ENCODE results near the gene XXYLT1.

XXYLT1 gene

DNA sequence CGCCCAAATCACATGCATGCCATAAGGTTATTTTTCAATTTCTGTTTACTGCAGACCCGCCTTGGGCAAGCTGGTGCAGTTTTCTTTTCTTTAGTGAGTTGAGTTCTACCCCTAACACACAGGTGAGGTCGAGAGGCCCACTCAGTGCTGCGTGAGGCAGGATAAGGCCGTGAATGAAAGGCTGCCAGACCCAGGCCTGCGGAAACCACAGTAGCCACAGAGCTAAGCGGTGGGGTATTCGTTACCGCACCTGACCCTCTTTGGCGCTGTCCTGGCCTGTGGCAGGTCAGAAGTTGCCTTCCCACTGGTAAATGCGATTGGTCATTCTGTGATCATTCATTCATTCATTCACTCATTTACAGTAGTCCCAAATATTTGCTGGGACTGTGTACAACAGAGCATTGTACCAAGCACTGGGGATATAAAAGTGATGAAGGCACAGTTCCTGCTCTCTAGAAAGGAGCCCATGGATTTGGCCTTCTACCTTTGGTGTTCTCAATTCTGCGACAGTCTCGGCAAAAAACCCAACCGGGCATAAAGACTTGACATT is 144.8 kb downstream of the XXYLT1 start:
- no peak for DNase-seq

DNA sequence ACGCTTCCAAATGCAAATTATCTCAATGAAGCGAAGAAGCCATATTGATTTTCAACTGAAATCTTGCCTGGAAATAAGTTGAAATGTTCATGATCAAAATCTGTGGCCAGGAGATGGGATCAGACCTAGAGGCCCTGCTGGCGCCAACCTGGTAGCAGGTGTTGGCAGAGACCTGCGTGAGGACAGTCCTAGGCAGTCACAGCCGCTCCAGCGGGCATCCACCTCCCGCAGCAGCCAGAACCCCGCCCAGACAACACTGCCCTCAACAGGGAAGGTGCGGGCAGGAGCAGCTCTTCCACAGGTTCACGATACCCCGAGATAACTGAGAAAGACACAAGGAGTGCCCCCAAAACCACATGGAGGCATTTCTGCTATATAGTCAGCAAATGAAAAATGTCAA is 145.3 kb downstream of the XXYLT1 start:
- no peak for DNase-seq

DNA sequence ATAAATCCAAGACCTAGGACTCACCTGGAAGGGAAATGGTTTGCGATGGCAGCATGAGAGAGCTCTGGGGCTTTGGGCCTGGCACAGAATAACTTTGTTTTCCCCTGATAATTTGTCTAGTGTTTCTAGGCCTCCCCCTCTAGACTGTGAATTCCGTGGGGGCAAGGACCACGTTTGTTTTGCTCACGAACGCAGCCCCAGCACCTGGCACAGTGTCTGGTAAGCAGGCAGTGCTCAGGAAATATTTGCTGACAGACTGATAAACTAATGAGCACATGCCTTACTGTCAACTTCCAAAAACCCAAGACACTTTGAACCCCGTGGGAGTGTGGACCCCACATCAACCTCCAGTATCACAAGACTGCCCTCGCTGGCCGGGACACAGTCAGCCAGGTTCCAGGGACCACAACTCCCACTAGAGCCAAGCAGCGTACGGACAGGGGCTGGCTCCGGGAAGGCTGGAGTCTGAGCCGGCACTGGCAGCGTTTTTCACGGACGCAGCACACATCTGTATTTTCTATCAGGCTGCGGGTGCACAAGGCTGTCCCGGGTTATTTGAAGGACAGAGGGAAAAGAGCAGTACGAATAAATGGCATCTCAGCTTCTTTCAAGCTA is 146.5 kb downstream of the XXYLT1 start:
- no peak for DNase-seq

DNA sequence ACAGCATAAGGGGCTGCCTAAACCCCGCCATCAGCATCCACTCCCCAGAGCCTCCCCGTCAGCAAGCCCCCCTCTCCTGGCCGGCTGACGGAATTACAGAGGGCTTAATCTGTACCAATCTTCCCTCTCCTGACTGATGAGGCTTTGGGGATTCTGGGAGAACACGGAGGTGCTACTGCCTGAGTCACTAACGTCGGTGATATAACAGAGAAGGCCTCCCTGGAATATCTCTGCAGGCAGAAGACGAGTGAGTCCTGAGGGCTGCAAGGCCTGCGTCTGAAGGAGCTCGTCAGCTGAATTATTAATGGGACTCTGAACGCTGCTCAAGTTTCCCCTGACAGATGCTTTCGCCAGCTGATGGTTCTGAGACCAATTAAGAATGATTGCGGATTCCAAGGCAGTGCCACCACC is 147.7 kb downstream of the XXYLT1 start:
- DNase-seq, result no peak

DNA sequence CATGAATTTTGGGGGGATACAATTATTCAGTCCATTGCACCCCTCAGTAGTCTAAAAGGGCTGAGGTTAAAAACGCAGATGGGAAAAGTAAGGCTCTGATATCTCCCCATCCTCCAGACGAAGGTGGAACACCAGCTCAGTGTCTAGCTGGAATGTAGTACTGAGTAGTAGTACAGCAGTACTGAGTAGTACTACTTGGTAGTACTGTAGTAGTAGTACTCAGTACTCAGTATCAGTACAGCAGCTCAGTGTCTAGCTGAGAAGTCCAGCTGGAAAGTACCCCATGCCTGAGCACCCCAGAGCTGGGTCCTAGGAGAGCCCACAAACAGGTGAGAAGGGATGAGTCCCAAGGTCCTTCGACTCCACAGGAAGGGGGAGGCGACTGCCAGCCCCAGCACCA is 148.7 kb downstream of the XXYLT1 start:
- DNase-seq, result no peak

DNA sequence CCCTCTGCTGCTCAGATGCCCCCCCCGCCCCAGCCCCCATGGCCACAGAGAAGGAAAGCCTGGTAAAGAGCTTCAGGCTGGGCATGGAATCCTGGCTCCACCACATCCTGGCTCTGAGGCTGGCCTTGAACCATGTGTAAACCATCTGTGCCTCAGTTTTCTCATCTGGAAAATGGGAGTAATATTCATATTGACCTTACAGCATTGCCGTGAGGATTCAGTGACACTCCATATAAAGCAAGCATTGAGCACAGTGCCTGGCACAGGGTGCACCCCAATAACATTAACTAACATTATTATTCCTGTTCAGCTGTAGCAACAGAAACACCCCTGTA is 150.7 kb downstream of the XXYLT1 start:
- no peak for DNase-seq

DNA sequence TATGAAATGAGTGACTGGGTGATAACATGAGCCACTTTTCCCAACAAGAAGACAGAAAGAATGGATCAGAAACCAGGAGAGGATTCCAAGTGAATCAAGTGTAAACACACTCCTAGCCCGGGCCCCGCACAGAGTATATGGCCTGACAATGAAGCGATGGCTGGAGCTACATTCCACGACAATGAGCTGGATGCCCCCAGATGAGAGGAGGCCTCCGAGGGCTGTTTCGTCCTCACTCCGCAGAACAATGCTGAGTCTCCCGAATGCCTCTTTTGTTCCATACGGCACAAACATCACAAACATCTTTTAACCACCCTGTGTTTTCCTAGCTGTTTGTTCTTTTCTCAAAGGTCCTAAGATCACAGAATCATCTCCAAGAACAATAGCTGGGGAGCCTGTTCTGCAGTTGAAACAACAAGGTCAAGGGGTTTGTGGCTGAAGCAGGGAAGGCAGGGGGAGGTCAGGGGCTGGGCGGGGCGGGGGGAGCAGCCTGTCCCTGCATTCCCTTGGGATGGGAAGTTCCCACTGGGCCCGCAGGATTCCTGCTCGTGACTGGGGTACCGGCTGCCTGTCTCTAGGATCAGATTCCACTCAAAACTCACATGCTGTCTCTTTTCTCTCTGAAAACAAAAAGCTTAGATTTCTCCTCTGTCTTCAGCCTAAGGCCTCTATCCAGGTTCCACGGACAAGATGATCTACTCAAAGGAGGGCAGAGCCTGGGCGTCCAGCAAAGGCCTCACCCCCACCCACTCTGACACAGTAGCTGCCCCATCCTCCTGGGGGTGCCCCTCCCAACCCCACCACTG is 151.3 kb downstream of the XXYLT1 start:
- DNase-seq, result no peak

DNA sequence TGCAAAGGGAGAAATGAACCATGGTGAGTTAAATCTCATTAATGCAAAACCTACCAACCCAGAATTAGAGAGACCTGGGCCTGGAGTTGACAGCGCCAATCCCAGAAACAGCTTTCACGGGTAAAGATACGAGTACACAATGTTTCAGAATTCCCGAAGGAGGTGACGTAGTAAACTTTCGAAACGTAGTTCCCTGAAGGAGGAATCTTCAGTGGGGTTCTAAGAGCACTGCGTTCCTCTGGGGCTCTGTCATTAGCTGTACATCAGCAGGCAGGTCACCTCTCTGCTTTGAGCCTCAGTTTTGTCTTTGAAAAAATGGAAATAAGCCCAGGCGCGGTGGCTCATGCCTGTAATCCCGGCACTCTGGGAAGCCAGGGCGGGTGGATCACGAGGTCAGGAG is 152.3 kb downstream of the XXYLT1 start:
- DNase-seq, result no peak

DNA sequence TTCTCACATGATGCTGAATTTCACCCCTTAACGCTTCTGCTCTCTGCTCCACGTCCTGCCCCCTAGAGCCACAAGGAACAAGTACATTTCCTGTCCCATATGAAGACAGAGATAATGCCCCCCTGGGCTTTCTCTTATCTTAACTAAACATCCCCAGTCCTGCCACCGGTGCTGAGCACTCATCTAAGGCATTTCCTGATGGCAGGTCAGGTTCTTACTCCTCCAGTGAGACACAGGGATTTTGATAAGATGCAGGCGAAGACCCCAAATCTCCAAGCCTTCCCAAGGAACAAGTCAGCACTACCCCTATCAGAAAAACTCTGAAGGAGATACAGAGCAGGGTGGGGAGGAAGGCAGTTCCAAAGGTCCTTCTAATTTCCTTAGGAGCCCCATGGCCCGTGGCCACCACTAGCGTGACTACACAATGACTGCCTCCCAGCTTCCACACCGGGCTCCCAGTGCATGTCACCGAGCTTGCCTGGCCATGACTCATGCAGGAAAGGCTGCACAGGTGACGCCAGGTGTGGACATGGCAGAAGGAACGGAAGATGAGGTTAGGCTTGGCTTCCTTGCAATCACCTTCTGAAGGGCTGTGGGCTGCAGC is 152.9 kb downstream of the XXYLT1 start:
- DNase-seq, result no peak

DNA sequence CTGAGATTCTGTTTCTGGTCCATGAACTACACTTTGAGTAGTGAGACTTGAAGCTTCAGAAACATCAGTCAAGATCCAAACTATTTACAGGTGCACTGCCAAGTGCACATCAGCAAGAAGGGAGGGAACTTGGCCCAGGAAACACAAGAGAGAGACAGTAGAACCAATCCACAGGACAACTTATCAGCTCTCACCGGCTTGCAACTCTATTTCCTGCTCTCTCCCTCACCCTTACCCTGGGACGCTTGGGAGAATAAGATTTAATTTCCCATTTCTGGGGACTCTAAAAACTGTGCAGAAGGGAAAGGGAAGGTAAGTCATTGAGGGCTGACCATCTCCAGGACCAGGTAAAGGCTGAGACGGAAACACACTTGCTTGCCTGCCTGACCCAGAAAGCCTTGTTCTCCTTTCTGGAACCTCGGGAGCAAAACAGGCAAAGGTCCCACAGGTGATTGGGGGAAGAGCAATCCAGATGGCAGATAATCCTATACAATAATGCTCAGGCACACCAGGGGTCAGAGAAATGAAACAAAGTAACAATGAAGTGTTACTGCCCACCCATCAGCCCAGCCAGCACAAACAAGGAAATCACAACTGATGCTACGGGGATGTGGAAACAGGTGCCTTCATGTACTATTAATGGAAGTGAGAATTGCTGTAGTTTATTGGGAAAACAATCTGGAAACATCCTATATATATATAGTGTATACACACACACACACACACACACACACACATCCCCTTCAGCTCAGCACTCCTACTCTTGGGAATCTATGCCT is 154.4 kb downstream of the XXYLT1 start:
- DNase-seq, result no peak

DNA sequence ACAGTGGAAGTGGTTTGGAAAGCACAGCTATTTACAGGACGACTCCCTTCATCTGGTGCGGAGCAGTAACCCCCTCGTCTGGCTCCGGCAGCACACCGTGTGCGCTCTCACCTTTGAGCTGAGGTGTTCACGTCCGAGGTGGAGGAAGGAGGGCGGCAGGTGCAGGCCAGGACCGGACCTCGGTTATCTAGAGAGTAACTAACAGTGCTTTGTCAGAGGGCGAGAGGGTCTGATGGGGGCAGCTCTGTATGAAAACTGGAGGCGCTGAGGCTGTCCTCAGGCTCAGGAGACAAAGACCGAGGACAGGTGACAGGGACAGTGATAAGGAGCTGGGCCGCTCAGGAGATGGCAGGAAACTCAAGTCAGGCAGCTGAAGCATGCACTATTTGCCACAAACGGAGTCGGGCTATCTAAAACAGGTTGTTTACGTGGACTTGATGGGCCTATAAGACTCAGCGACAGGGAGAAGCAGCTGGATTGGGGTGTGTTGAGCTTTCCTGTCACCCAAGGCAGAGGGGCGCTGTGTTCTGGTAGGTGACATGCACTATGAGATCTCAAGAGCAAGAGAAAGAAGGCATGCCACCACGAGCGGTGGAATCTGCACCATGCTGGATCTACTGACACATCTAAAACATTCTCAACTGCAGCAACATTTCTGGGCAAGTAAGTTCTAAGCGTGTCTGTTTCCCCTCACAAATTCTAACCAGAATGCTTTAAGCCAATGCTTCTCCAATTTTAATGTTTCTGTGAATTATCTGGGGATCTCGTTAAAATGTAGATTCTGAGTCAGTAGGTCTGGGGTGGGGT is 155.2 kb downstream of the XXYLT1 start:
- no peak for DNase-seq

DNA sequence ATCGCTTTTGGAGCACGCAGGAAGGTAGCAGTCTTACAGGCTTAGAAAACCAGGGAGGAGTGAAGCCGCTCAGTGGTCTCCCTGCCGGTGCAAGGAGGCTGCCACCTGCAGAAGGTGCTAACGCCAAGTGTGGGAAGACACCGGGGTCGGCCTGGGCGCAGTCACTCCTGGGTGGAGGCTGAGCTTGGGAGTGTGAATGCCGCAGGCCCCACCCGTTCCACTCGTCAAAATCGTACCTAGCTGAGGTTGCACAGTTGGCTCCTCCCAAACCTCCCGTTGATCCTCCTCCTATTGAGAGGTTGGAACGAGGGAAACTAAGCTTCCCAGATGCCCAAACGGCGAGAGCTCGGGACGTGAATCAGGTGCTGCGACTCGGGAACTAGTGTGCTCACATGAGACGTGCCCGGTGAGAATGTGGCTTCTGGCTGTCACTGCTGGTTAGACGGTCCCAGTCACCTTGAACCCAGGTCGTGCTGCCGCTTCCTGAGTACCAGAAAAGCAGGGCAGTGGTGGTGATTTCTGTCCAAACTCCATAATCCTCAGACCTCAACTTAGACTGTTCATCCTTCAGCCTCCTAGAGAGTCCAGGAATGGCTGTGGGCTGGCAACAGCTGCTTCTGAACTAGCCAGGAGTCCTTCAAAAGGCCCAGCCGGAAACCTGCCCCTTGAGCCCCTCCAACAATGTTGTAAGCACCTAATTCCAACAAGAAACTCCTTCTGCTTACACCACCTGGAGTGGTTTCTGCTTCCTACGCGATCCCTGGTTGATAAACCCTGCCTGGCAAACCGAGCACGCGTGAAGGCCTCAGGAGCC is 156.0 kb downstream of the XXYLT1 start:
- no peak for DNase-seq

DNA sequence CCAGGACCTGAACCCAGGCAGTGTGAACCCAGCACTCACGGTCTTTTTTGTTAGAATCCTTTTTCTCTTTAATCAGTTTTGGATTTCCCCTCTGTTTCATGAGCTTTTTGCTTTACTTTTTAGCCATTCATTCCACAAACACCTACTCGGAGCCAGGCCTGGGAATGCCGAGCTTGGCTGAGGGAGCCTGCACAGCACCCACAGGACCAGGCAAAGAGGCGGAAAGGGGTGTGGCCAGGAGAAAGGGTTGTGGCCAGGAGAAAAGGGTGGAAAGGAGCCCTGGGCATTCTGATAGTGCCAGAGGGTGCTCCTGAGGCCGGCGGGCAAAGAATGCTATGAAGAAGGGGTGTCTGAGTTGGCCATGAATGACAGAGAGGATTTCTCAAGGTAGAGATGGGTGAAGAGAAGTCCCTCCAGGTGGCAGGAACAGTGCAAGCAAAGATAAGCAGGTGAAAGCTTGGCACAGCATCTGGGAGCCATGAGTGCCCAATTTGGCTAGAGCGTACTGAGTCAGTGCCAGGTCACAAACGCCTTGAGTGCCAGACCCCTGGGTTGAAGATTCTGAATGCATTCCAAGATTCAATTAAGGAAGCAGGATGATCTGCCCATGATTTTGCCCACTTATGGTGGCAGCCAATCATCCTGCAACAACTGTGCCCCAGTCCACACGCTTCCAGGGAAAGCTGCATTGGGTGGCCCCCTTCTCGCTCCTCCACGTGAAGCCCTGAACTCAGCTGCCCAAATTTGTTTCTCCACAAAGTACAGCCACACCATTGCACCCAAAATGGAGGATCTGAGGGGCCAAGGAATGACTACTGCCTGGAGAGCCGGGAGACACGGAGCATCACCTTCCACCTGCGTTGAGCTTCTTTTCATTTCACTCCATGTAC is 157.2 kb downstream of the XXYLT1 start:
- no peak for DNase-seq

DNA sequence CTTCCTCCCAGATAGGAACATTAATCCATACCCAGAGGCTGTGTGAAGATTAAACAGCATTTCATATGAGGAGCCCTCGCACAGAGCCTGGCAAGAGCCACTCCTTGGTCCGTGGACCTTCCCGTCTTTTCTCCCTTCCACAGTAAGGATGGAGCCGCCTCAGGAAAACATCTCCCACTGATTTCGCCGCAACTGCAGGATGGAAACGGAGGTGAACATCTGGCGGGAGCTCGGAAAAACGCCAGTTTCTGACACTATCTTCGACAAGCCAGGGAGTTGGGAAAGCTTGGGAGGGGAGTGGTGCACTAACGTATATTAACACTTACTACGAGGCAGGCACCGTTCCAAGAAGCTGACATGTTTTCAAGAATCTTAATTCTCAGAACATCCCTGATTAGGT is 157.9 kb downstream of the XXYLT1 start:
- no peak for DNase-seq

DNA sequence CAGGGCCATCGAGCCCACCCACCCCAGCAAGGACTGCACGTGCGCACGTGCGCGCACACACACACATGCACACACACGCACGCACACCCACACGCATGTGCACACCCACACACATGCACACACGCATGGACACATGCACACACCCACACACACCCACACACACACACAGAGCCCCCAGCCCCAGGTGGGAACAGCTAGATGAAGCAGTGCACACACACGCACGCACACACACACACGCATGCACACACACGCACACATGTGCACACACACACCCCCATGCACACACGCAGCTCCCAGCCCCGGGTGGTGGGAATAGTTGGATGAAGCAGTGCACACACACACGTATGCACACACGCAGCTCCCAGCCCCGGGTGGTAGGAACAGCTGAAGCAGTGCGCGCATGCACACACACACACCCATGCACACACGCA is 158.6 kb downstream of the XXYLT1 start:
- DNase-seq, result no peak

DNA sequence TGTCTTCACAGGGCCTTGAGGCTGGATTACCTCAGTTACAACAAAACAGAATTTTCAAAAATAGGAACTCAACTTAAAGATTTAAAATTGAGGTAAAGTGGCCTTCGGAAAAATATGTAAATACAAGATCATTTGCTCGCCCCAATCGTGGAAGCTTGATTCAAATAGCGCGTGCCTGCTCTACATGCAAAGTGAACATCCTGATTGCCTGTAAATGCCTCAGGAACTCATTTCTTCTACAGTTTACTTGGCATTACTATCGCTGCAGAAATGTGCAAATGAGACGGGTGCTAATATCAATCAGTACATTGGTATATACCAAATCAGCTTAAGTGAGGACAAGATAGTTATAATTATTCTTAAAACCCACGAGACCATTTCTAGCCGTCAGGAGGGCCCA is 159.2 kb downstream of the XXYLT1 start:
- DNase-seq, result no peak

DNA sequence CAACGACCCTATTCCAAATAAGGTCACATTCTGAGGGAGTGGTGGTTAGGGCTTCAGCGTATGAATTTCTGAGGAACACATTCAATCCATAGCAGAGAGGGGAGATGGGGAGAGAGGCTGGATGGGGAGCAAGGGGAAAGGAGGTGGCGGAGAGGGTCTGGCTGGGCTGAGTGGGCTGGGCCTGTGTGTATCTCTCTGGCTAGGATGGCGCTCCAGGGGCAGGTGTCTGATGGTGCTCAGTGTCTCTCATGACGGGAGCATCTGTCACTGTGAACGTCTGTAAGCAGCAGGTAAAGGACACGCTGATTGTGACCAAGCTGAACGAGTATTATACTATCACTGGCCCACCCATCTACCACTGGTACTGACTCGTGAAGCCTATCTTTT is 159.6 kb downstream of the XXYLT1 start:
- no peak for DNase-seq

DNA sequence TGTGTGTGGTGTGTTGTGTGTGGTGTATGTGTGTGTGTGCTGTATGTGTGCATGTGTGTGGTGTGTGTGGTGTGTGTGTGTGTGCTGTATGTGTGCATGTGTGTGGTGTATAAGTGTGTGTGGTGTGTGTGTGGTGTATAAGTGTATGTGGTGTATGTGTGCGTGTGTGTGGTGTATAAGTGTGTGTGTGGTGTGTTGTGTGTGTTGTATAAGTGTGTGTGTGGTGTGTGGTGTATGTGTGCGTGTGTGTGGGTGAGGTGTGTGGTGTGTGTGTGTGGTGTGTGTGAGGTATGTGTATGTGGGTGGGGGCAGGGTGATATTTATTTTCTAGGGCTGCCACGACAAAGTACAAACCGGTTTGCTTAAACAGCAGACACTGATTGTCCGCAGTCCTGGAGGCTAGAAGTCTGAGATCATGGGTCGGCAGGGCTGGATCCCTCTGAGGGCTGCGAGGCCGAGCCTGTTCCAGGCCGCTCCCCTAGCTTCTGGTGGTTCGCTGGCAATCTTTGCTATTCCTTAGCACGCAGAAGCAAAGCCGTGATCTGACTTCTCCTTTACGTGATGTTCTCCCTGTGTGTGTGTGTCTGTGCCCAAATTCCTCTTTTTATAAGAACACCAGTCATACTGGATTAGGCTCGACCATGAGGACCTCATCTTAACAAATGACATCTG is 160.2 kb downstream of the XXYLT1 start:
- DNase-seq, result no peak

DNA sequence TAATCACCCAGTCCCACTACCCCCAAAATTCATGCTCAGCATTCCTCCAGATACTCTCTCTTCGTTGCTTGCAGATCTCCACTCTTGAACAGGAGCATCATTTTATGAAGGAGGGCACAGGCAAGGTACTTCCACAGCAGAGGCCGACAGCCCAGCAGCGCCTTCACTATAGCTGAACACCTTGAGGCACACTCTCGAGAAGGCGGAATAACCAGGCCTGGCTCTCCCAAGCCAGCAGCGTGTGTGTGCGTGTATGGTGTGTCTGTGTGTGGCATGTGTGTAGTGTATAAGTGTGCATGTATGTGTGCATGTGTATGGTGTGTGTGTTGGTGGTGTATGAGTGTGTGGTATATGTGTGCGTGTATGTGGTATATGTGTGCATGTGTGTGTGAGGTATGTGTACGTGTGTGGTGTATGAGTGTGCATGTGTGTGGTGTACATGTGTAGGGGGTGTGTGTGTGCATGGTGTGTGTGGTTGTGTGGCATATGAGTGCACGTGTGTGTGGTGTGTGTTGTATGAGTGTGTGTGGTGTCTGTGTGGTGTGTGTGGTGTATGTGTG is 161.8 kb downstream of the XXYLT1 start:
- DNase-seq, result no peak

DNA sequence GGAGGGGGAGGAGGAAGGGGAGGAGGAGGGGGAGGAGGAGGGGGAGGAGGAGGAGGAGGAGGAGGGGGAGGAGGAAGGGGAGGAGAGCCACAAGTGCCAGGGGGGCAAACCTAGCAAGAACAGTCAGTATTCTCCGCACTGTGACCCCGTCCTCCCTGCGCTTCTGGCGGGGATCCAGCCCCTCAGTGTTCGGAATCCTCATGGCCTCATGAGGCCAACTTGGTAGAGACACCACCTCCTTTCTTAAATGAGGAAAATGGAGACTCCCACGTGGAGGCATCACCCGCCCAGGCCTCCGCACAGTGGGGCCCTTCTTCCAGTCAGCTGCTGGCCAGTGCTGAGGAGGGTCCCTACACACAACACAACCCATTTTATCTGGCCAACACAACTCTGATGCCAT is 163.4 kb downstream of the XXYLT1 start:
- DNase-seq, result no peak
